ENCODE results near the gene SLFNL1.

DNA sequence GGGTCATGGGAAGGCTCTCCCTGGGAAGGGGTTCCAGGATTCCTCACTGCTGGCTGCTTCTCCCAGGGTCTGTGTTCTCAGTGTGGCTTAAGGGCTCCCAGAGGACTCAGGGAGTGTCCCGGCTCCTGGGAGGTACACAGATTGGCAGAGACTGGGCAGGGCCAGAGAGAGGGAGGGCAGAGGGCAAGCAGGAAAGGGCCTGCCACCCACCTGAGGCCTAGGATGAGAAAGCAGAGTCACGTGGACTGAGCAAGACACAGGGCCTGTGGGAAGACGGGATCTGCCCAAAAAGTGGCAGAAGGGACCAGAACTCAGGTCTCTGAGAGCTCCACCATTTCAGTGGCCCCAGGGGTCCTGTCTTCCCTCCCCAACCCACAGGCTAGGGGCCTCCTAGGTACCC is 871 bp downstream of the SLFNL1 start:
- no peak for TF ChIP-seq CTCF (conservative IDR thresholded peaks at IDR 0.05; ENCODE audit: low read depth, low read length)
- TF ChIP-seq EZH2 (IDR thresholded peaks at IDR 0.05; ENCODE audit: borderline replicate concordance, low read depth, low read length, poor library complexity, severe bottlenecking): no peak
